ENCODE measurements around the gene MRAP2.
"Not testable (repeated sequence)": the region's sequence is repeated elsewhere in the genome, so short reads cannot be mapped to it uniquely, and the experiment has no call there.

MRAP2 gene

GRCh38 chr6:84074988-84075781 is 41.6 kb downstream of the MRAP2 start:
- DNase-seq (ENCODE audit: low spot score): no peak

DNA sequence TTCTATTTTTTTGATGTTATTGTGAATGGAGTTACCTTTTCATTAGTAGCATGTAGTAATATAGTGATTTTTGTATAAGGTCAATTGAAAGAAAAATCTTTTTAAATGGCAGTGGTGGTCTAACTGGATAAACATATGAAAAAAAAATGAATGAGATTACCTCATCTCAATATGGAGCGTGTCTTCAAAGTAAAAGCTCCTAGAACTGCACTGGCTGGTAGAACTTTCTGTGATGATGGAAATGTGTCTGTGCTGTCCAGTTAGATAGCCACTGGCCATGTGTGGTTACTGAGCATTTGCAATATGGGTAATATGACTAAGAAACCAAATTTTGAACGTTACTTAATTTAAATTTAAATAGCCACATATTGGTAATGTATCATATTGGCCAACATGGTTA is 44.1 kb downstream of the MRAP2 start:
- DNase-seq (ENCODE audit: low spot score): no peak

DNA sequence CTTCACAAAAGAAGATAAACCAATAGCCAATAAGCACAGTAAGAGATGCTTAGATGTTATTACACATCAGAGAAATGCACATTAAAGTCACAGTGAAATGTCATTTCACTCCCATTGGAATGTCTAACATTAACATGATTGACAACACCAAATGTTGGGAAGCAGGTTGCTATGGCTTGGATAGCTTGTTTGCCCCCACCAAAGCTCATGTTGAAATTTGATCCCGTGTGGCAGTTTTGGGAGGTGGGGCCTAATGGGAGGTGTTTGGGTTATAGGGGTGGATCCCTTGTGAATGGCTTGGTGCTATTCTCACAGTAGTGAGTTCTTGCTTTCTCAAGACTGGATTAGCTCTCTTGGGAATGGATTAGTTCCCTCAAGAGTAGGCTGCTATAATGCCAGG is 44.8 kb downstream of the MRAP2 start:
- DNase-seq (ENCODE audit: low spot score): no peak

DNA sequence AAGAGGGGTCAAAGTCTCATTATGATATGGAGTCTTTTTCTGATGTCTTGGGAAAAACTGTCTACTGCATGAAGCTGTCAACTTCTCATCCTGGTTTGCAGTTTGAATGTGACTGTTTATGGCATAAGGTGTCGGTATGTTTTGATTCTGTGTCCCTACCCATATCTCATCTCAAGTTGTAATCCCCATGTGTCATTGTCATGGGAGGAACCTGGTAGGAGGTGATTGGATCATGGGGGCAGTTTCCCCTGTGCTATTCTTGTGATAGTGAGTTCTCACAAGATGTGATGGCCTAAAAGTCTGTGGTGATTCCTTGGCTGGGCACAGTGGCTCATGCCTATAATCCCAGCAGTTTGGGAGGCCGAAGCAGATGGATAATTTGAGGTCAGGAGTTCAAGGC is 47.6 kb downstream of the MRAP2 start:
- no peak for DNase-seq (ENCODE audit: low spot score)

DNA sequence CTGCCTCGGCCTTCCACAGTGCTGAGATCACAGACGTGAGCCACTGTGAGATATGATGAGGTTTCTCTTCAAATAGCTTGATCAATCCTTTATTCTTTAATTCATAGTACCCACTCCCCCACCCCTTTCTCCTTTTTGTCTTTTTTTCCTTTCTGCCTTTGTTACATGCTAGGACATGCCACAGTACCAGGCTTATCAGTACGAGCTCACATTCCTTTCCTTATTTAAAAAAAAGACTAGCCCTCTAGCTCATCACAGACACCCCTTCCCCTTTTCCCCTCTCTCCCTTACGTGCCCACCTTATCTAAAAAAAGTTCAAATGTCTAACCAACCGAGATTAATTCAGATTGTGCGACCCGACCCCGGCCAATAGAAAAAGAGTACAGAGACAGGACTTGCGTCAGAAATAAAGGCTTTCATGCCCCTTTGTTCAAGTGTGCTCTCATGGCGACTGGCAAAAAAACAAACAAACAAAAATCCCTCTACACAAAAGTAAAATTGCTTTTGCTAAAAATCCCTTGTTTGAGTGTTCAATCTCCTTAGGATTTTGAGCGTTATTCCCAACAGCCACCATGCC is 49.2 kb downstream of the MRAP2 start:
- DNase-seq (ENCODE audit: low spot score): no peak

DNA sequence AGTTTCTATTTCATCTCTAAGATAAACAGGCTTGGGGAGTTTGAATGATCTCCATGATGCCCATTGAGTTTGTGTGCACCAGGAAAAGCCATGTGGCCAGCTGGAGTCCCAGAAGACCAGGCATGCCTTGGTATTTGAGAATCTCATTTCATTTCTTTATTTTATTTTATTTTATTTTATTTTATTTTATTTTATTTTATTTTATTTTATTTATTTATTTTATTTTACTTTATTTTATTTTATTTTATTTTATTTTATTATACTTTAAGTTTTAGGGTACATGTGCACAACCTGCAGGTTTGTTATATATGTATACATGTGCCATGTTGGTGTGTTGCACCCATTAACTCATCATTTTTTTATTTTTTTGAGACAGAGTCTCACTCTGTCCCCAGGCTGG is 51.1 kb downstream of the MRAP2 start:
- not testable (repeated sequence) for DNase-seq (ENCODE audit: low spot score)

DNA sequence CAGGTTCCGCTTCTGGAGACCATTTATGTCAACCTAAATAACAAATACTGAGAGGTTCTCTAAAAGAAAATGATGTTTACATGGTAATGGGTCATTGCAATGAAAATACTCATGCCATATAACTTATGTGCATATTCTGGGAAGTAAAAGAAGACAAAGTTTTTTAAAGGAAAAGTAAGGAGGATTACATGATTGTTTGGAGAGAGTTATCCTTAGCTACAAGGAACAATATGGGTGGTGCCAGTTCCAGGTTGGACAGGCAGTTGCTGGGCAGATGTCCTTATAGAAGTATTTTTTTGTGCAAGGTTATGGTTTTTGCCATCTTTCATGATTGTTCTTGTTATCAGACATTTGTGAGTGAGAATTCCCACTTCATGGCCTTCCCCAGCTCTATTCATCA is 52.5 kb downstream of the MRAP2 start:
- no peak for DNase-seq (ENCODE audit: low spot score)

- DNase-seq (ENCODE audit: low spot score): no peak
These were observed 53.2 kb downstream of the MRAP2 start for GRCh38 chr6:84086545-84087429.

GRCh38 chr6:84089081-84089480 is 55.5 kb downstream of the MRAP2 start:
- DNase-seq (ENCODE audit: low spot score): no peak

DNA sequence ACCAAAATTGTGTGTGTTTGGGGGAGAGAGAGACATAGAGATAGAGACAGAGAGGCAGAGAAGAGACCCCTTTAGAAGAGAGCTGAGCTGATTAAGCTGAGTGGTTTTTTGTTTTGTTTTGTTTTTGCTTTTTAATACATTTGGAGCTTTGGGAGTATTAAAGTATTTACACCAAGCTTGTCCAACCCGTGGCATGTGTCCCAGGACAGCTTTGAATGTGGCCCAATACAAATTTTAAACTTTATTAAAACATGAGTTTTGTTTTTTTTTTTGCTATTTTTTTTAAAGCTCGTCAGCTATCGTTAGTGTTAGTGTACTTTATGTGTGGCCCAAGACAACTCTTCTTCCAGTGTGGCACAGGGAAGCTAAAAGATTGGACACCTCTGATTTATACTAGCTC is 56.0 kb downstream of the MRAP2 start:
- no peak for DNase-seq (ENCODE audit: low spot score)

DNA sequence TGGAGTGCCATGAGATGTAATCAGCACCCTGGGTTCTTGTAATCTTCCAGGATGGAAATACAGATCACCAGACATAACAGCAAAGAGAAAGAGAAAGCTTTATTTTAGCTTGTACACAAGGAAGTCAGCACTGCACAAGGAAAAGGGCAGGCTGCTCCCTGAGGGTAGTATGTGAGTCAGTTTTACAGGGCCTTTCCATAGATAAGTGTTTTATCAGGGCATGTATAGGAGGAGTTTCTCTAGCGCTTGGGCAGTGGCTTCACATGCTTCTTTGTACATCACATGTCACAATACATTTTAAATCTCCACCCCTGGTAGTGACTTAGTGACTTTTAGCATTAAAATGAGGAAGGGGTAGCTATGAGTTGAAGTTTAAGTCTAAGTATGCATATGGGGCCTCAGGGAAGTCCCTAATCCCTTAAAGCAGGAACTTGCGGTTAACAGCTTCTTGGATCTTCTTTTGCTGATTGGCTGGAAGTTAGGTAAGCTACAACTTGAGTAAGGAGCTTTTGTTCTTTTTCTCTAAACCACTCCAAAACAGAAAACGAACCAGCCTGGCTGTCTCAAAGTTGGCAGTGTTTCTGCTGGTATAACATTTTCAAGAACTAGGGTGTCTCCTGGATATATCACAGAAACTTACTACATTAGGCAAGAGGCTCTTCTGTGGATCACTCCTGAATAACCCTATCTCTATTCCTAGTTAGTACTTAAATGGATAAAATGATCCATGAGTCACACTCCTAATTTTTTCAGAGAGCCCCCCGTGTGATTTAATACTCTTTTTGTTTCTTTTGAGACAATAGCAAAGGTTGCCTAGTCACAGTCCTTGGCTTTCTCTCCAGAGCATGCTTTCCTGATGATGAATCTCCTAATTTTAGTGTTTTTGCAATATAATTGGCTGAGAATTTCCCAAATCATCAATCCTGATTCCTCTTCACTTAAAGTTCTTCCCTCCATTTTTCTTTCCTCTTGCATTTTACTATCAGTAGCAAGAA is 60.2 kb downstream of the MRAP2 start:
- no peak for DNase-seq (ENCODE audit: low spot score)

GRCh38 chr6:84095156-84095555 is 61.6 kb downstream of the MRAP2 start:
- no peak for DNase-seq (ENCODE audit: low spot score)

- DNase-seq (ENCODE audit: low spot score): no peak
These were observed 69.5 kb downstream of the MRAP2 start for GRCh38 chr6:84103029-84103428.

DNA sequence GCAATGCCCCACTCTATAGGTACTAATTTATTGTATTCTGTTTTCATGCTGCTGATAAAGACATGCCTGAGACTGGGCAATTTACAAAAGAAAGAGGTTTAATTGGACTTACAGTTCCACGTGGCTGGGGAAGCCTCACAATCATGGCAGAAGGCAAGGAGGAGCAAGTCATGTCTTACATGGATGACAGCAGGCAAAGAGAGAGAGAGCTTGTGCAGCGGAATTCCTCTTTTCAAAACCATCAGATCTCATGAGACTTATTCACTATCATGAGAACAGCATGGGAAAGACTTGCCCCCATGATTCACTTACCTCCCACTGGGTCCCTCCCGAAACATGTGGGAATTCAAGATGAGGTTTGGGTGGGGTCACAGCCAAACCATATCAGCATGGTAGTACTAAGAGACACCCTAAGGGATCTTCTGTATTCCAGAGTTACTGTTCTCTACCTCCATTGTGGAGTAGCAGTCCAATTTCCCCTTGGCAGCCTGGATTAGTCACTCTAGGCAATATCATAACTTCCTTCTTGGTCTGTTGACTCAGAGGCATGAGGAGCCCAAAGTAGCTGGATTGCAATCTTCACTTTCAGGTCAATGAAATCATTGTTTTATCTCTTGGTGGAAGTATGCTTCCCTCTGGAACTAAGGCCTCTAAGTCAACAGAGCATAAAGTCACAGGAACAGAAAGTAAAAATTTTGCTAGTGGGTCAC is 71.8 kb downstream of the MRAP2 start:
- not testable (repeated sequence) for DNase-seq (ENCODE audit: low spot score)

DNA sequence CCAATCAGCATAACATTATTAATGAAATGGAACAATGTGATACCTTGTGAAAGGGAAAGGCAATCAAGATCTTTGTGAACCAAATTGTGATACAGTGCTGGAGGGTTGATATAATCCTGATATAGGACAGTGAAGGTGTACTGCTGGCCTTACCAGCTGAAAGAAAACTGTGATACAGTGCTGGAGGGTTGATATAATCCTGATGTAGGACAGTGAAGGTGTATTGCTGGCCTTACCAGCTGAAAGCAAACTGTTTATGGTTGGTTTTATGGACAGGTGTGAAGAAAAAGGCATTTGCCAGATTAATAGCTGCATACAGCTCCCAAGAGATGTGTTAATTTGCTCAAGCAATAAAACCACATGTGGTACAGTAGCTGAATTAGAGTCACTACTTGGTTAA is 73.9 kb downstream of the MRAP2 start:
- DNase-seq (ENCODE audit: low spot score): no peak

DNA sequence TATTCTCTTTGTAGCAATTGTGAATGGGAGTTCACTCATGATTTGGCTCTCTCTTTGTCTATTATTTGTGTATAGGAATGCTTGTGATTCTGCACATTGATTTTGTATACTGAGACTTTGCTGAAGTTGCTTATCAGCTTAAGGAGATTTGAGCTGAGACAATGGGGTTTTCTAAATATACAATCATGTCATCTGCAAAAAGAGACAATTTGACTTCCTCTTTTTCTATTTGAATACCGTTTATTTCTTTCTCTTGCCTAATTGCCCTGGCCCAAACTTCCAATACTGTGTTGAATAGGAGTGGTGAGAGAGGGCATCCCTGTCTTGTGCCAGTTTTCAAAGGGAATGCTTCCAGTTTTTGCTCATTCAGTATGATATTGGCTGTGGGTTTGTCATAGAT is 77.8 kb downstream of the MRAP2 start:
- DNase-seq (ENCODE audit: low spot score): not testable (repeated sequence)

- not testable (repeated sequence) for DNase-seq (ENCODE audit: low spot score)
These were observed 81.5 kb downstream of the MRAP2 start for GRCh38 chr6:84114933-84115594.

DNA sequence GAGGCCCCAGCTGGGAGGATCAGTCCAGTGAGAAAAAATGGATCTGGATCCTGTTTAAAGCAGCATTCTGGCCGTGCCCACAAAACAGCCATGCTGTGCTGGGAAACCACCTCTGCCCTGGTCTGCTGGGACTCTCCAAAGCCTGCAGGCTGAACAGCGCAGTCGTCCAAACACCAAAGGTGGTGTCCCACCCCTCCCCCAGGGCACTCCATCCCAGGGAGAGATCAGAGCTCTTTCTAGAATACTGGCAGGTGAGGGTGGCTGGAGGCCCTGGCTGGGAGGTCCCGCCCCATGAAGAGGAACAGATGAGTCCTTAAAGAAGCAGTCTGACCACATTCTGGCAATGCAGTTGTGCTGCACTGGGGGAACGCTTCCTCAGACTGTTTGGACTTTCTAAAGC is 84.6 kb downstream of the MRAP2 start:
- no peak for DNase-seq (ENCODE audit: low spot score)

GRCh38 chr6:84119277-84119676 is 85.7 kb downstream of the MRAP2 start:
- DNase-seq (ENCODE audit: low spot score): no peak

- no peak for DNase-seq (ENCODE audit: low spot score)
These were observed 89.6 kb downstream of the MRAP2 start for GRCh38 chr6:84123186-84123585.

Measured in cerebellar cortex (tissue), 1 donor.